NOMO-1 treated with DMSO at 0.1 percent for 48 hours (cell line): Measurements from ENCODE around the gene NRARP.

Experiments
- DNase-seq: peaks from one replicate; lab custom pipeline; 2025; ENCODE audit not compliant: unreplicated experiment; lab: John Stamatoyannopoulos, UW

NRARP gene

GRCh38 chr9:137300567-137301080, 1.4 kb downstream of the NRARP start:
- no peak for DNase-seq

- DNase-seq: no peak
Measured at GRCh38 chr9:137299938-137300337, 2.1 kb downstream of the NRARP start.

- no peak for DNase-seq
Measured at GRCh38 chr9:137299203-137299565, 2.9 kb downstream of the NRARP start.

GRCh38 chr9:137298401-137299202, 3.5 kb downstream of the NRARP start:
- no peak for DNase-seq

GRCh38 chr9:137297966-137298365, 4.1 kb downstream of the NRARP start:
- DNase-seq: no peak

- DNase-seq: no peak
Measured at GRCh38 chr9:137296670-137297664, 5.1 kb downstream of the NRARP start.

- DNase-seq: no peak
Measured at GRCh38 chr9:137295849-137296669, 6.0 kb downstream of the NRARP start.

- DNase-seq: peak; percentile 47
Measured at GRCh38 chr9:137295238-137295811, 6.7 kb downstream of the NRARP start.

GRCh38 chr9:137294681-137295237, 7.3 kb downstream of the NRARP start:
- DNase-seq: no peak

- peak; percentile 69 for DNase-seq
Measured at GRCh38 chr9:137294091-137294680, 7.9 kb downstream of the NRARP start.

GRCh38 chr9:137293482-137294090, 8.5 kb downstream of the NRARP start:
- no peak for DNase-seq

- DNase-seq: no peak
Measured at GRCh38 chr9:137293094-137293481, 9.0 kb downstream of the NRARP start.

GRCh38 chr9:137286975-137287383, 15.1 kb downstream of the NRARP start:
- DNase-seq: no peak

- no peak for DNase-seq
Measured at GRCh38 chr9:137281345-137282116, 20.5 kb downstream of the NRARP start.

GRCh38 chr9:137280474-137281344, 21.4 kb downstream of the NRARP start:
- DNase-seq: no peak

- DNase-seq: no peak
Measured at GRCh38 chr9:137279741-137280473, 22.2 kb downstream of the NRARP start.
